ENCODE measurements around the gene NRP1.

NRP1 gene

DNA sequence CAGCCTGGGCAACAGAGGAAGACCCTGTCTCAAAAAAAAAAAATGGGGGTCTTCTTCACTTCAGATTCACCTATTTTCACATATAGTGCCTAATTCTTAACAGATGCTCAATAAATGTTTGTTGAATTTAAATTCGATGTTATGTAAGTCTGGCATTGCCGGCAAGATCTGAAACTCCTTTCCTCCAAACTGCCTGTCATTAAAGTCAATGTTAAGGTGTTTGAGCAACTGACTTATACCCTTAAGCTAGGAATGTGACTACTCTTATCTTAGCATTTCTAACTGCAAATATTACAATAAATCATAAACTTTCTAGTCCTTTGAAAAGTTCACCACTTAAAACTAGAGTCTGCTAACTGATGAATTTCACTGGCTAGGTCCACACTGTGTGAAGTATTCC, 95.2 kb downstream of the NRP1 start:
- no peak overlapping the region for H3K4me3 ChIP-seq (ENCODE audit: control insufficient read depth, low read depth, low read length)
- DNase-seq (ENCODE audit: low read depth): no peak
- TF ChIP-seq, protein P1, sequence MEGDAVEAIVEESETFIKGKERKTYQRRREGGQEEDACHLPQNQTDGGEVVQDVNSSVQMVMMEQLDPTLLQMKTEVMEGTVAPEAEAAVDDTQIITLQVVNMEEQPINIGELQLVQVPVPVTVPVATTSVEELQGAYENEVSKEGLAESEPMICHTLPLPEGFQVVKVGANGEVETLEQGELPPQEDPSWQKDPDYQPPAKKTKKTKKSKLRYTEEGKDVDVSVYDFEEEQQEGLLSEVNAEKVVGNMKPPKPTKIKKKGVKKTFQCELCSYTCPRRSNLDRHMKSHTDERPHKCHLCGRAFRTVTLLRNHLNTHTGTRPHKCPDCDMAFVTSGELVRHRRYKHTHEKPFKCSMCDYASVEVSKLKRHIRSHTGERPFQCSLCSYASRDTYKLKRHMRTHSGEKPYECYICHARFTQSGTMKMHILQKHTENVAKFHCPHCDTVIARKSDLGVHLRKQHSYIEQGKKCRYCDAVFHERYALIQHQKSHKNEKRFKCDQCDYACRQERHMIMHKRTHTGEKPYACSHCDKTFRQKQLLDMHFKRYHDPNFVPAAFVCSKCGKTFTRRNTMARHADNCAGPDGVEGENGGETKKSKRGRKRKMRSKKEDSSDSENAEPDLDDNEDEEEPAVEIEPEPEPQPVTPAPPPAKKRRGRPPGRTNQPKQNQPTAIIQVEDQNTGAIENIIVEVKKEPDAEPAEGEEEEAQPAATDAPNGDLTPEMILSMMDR (conservative IDR thresholded peaks at IDR 0.05; ENCODE audit: control insufficient read depth, insufficient read depth, low read depth, low read length): no peak

DNA sequence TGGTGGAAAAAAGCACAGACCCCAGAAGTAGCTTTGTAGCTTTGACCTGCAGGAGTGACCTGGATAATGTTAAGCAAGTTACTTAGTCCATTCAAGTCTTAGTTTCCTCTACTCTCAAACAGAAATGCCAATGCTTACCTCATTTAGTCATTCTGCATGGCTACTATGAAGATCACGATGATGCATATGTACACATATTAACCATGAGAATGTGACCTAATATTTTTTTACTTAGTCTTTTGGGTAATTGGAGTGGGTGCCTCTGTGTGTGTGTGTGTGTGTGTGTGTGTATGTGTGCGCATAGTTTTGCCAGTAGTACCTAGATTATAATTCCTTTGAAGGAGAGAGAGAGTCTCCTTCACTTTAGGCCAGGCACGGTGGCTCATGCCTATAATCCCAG, 95.8 kb downstream of the NRP1 start:
- DNase-seq (ENCODE audit: low read depth): peak; percentile 91
- no peak overlapping the region for H3K4me3 ChIP-seq (ENCODE audit: control insufficient read depth, low read depth, low read length)
- TF ChIP-seq, protein P1 (conservative IDR thresholded peaks at IDR 0.05; ENCODE audit: control insufficient read depth, insufficient read depth, low read depth, low read length): no peak

DNA sequence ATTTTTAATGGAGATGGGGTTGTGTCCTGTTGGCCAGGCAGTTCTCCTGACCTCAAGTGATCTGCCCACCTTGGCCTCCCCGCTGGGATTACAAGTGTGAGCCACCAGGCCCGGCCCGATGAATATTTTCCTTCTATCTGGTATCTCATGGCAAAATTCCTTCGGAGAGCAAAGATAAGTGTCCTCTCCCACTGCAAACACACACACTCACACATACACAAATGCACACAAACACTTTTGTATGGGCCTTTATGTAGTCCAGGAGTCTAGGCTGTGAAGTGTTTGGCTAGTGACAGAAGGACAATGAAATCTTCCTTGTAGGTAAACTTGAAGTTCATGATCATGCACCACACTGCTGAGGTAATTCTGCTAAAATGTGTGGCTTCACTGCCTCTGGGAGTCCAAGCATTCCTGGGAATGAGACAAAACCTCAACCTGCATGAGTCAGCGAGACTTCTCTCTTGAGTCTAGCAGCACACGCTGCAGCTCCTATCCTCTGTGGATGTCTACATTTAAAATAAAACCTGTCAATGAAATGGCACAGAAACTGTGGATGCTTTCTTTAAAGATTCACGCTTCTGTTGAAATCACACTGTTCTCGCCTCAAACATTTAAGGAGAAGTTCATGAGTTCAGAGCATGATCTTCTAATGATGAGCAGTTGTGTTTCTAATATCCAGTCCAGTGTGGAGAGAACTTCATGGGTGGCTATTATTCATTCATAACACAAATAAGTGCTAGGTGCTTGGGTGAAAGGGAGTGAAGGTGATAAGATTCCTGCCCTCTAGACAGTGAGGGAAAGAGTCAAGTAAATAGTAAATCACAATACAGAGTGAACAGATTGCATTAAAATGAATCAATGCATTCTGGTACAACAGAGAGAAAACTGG, 96.5 kb downstream of the NRP1 start:
- TF ChIP-seq, protein P1 (conservative IDR thresholded peaks at IDR 0.05; ENCODE audit: control insufficient read depth, insufficient read depth, low read depth, low read length): no peak

DNA sequence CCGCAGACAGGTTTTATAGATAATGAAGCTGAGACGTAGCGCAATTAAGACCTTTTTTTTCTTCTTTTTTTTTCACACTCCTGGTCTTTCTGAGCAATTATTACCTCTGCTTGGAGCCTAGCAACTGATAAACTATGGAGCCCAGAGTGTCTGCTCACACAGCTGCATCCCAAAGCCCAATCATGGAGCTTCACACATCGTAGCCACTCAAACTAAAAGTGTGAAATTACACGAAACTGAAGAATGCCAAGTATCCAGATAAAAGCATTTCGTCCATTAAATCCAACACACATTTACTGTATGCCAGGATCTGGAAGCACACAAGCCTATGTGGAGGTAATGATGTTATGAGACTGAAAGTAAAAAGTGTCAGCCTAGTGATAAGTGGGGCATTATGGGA, 97.6 kb downstream of the NRP1 start:
- TF ChIP-seq, protein P1 (conservative IDR thresholded peaks at IDR 0.05; ENCODE audit: control insufficient read depth, insufficient read depth, low read depth, low read length): no peak
- H3K4me3 ChIP-seq (ENCODE audit: control insufficient read depth, low read depth, low read length): no peak overlapping the region
- no peak for DNase-seq (ENCODE audit: low read depth)

More for the DNA sequence above, 96.5 kb downstream of the NRP1 start:
- no peak overlapping the region for H3K4me3 ChIP-seq (ENCODE audit: control insufficient read depth, low read depth, low read length)
- DNase-seq (ENCODE audit: low read depth): peak; percentile 96

DNA sequence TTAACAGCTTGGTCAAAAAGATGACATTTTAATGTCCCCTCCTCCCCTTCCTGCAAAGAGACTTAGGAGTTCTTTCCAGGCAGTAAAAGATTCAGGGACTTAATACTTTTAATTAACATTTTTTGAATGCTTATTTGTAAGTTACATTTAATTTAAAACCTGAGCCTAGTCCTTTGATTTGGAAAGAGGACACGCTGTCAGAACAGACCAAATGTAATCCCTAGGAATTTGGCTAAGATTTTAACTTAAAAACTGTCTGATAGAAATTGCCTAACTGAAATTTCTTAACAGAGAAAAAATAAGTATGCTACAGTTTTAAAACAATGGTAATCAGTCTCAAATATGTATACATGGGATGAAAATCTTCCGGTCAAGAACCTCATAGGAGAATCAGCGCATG, 98.5 kb downstream of the NRP1 start:
- H3K4me3 ChIP-seq (ENCODE audit: control insufficient read depth, low read depth, low read length): no peak overlapping the region
- DNase-seq (ENCODE audit: low read depth): no peak
- TF ChIP-seq, protein P1 (conservative IDR thresholded peaks at IDR 0.05; ENCODE audit: control insufficient read depth, insufficient read depth, low read depth, low read length): no peak

DNA sequence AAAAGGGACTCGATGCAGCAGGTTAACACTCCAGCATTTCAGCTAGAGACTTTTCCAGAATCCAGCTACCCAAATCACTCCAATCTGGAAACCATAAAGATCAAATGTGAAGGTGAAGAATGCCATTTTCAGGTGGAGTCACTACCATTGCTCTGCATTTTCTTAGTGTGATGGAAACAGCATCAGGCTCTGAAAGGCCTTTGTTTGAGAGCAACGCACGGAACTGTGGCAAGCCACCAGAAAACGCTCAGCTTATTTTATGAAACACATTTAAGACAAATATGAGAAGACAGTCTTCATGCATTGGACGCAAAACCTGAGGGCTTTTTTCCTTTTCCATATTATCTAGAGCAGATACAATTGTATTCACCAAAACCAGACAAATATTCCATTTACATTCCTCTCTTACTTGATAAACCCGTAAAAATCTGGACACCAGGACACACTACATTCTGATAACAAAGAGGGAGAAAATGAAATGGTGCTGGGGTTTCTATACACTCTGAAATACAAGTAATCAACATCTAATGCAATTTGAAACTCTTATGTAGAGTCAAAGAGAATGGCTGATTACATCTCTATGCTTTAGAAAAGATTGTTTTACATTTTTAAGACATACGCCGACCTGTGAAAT, 99.1 kb downstream of the NRP1 start:
- TF ChIP-seq, protein P1 (conservative IDR thresholded peaks at IDR 0.05; ENCODE audit: control insufficient read depth, insufficient read depth, low read depth, low read length): no peak
- no peak for DNase-seq (ENCODE audit: low read depth)
- H3K4me3 ChIP-seq (ENCODE audit: control insufficient read depth, low read depth, low read length): no peak overlapping the region

Measured in fibroblast of mammary gland (primary cell).